ENCODE measurements around the gene GPR15.
A peak's percentile ranks its signal among the peaks of the same experiment; 100 is the strongest.

The GPR15 gene

GRCh38 chr3:98532275-98532637 is 478 bp downstream of the GPR15 start:
- no peak for DNase-seq

- no peak for DNase-seq
Observed at GRCh38 chr3:98532709-98533571, 1.2 kb downstream of the GPR15 start.

GRCh38 chr3:98534168-98534567 is 2.4 kb downstream of the GPR15 start:
- no peak for DNase-seq

GRCh38 chr3:98534734-98535133 is 3.0 kb downstream of the GPR15 start:
- no peak for DNase-seq

DNA sequence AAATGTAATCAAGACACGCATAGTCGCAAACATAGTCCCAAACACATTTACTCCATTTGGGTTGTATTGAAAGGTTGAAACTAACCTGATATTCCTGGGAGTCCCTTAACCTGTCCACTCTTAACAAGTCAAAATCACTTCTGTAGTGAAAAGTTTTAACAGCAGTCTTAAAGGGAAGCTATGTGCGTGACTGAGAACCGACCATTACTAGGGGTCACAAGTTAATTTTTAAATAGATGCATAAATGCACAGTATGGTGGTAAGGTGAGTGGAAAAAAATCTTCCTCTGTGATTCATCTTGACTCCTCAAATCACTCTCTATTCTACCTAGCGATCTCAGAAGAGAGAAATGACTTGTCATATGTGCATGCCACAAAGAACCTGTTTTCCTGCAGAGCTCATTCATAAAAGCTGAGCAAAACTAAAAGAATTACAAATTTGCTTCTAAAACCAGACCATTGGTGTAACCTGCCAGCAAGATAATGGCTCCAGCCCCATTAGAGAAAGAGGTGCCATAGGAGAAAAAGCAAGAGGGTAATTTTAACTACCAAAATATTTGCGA is 4.8 kb downstream of the GPR15 start:
- DNase-seq = peak; percentile 93

DNA sequence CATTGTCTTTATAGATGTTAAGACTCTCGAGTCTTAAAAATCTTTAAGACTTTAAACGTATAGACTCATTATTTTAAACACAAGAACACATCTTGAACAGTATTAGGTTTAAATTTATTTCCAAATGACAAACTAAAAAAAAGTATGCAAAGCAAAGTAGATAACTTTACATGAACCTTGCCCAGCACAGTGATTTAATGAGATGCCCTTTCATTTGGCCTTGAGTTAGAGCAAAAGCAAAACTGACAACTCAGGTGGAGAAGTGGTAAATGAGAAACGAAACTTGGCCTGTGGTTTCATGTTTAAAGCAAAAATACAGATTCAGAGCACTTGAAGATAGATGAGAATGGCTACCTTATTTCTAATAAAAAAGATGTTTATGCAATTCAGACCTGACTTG is 8.6 kb downstream of the GPR15 start:
- peak; percentile 89 for DNase-seq

- DNase-seq = peak; percentile 67
Observed at GRCh38 chr3:98541695-98542094, 9.9 kb downstream of the GPR15 start.

DNA sequence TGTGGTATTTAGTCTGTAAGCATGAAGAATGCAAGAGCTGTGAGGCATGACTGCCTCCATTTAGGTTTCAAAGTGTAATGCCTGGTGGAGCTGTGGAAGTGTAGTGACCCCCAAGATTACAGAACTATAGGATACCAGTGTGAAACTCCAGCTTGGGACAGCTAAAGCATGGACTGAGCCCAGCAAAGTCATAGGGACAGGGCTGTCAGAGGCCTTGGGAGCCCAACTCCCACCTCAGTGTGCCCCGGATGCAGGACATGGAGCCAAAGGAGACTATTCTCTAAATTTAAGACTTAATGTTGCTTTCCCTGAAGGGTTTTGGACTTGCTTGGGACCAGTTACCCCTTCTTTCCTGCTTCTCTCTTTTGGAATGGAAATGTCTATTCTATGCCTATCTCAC is 10.8 kb downstream of the GPR15 start:
- DNase-seq = no peak

DNA sequence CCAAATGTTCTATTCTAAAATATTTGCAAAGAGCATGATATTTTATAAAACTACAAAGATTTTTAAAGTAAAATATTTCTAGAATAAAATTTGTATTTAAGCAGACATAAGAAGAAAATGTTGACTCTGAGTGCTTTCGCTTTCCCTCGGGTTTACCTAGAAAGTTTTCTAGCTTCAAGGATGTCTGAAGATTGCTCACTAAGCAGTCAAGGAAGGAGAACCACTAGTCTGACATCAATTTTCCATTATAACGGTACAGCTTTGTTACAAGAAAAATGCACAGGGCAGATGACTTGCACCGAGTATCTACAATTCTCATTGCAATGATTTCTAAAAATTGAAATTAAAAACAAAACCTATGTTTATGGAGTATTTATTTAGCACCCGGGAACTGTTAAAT is 14.2 kb downstream of the GPR15 start:
- DNase-seq = peak; percentile 82

DNA sequence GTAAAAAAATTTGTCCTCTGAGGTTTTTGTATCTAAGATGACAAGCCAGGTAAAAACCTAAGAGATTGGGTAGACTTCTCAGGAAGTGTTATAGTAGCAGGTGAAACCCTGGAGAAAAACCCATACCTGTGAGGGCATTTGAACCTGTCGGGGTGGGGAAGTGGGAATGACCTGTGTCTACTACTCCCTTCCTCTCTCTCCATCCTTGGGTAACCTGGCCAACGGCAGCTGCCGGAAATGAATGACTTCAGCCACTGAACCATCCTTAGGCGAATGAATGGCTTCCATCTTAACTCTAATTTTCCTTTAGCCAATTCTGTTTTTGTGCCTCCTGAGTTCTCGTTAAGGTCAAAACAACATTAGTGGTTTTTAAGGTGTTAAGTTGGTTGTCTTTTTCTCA is 16.8 kb downstream of the GPR15 start:
- DNase-seq = no peak

GRCh38 chr3:98550833-98551232 is 19.1 kb downstream of the GPR15 start:
- DNase-seq = no peak

GRCh38 chr3:98551236-98551635 is 19.5 kb downstream of the GPR15 start:
- DNase-seq = no peak

DNA sequence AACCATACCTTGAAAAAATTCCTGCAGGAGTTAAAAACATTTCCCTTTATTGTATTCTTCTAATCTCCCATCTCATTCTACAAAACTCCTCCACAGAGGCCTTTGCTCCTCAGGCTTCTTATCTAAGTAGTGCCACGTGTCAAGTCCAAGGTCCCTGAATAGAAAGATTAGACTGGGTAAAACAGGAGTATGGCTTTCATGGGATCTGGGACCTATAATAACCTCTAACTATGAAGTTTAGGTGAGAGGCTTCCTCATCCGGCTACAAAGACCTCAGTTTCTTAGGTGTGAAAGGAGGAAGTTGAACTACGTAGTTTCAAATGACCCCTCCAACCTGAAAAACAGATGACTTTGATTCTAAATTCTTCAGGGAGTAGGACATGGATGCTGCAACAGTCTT is 20.0 kb downstream of the GPR15 start:
- no peak for DNase-seq

- DNase-seq = no peak
Observed at GRCh38 chr3:98552232-98553020, 20.6 kb downstream of the GPR15 start.

DNA sequence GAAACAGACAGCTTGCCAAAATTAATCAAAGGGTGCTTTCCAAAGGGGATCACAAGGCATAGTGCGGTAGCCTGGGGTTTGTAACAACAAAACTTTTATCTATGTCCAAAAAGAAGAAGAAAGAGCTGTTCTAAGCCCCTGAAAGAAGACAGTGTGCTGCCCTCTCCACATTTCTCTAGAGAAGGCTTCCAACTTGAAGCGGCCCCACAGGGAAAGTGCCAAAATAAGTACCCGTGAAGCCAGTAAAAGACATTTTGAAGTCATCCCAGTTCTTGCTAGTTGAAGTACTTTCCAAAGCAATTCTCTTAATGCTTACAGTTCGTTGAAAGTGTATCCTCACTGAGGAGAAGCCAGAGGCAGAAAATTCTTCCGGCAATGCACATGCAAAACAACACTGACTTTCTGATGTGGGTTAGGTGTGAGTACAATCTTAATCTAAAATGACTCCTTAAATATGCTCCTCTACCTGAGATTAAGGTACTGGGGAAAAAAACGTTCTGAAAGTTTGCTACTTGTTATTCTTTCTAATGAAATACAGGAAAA is 21.3 kb downstream of the GPR15 start:
- DNase-seq = peak; percentile 67

DNA sequence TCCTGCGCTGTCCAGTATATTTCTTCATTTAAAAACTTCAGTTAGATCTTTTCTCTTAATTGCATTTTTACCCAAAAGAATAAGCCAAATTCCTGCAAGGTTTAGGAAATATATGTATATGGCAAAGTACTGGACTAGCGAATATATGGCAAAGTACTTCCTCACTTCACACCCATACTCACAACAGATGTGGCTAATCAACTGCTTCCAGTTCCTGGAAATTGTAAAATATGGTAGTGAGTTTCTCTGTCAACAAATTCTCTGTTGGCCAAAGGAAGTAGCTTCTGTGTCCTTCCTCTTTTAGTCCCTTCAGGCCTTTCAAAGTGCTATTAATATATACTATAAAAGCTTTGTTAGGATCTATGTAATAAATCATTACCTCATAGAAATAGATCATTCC is 22.0 kb downstream of the GPR15 start:
- DNase-seq = peak; percentile 69

DNA sequence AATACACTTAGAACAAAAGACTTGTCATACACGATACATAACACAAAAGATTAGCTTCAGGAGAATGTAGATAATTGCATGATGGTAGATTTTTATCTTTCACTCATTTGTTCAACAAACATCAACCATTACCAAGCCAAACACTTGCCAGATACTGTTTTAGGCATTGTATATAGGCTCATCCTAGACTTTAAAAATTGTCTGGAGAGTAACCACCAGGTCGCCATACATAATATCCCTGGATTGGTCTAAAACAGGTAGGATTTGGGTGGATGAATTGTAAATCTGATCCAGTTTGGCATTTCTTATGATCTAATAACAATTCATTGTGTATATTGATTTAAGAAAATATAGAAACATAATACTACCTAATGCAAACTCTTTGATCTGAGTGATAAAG is 22.8 kb downstream of the GPR15 start:
- DNase-seq = no peak

DNA sequence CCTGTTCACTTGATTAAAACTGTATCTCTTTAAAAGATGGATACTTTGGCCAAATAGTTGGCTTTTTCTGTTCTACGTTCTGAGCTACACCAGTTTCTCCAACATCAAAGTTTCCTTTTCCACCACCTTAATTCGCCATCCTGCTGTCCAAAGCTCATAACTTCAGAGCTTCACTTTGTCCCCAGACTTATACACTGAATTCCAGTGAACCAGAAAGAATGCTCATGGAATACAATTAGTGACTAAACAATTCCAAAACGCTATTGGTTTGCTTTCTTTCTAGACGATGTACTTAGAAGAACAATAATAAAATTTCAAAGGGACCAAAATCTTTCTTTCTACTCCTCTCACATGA is 23.2 kb downstream of the GPR15 start:
- no peak for DNase-seq

GRCh38 chr3:98556164-98557130 is 24.7 kb downstream of the GPR15 start:
- peak; percentile 98 for DNase-seq

GRCh38 chr3:98557324-98558010 is 25.7 kb downstream of the GPR15 start:
- DNase-seq = peak; percentile 95

- DNase-seq = no peak
Observed at GRCh38 chr3:98558100-98558827, 26.5 kb downstream of the GPR15 start.
